GM12801 (cell line): ENCODE measurements around the gene ABCC8.

Experiments
- TF ChIP-seq, protein P1 (sequence below): IDR thresholded peaks from one replicate; pipeline ENCODE4 v1.5.1; 2011; ENCODE audit warnings: control low read depth; ENCODE audit not compliant: insufficient read length; ENCODE audit errors: extremely low read depth

The ABCC8 gene

DNA sequence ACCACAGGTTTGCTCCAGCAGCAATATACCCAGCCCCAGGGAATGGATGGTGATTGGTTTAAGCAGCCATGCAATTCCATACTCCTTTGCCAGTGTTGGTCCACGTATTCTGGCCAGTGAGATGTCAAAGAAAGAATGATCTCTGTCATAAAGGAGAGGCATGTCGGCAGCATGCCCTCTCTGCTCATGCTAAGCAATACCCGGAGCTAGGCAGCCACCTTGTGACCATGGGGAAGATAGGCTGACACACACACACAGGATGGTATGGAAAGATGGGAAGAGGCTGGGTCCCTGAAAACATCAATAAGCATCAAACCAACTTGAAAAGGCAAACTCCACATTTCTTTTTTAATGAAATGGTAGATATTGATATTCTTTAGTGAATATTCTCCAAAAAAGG is 5.1 kb downstream of the ABCC8 start:
- TF ChIP-seq, protein P1, sequence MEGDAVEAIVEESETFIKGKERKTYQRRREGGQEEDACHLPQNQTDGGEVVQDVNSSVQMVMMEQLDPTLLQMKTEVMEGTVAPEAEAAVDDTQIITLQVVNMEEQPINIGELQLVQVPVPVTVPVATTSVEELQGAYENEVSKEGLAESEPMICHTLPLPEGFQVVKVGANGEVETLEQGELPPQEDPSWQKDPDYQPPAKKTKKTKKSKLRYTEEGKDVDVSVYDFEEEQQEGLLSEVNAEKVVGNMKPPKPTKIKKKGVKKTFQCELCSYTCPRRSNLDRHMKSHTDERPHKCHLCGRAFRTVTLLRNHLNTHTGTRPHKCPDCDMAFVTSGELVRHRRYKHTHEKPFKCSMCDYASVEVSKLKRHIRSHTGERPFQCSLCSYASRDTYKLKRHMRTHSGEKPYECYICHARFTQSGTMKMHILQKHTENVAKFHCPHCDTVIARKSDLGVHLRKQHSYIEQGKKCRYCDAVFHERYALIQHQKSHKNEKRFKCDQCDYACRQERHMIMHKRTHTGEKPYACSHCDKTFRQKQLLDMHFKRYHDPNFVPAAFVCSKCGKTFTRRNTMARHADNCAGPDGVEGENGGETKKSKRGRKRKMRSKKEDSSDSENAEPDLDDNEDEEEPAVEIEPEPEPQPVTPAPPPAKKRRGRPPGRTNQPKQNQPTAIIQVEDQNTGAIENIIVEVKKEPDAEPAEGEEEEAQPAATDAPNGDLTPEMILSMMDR, result no peak

DNA sequence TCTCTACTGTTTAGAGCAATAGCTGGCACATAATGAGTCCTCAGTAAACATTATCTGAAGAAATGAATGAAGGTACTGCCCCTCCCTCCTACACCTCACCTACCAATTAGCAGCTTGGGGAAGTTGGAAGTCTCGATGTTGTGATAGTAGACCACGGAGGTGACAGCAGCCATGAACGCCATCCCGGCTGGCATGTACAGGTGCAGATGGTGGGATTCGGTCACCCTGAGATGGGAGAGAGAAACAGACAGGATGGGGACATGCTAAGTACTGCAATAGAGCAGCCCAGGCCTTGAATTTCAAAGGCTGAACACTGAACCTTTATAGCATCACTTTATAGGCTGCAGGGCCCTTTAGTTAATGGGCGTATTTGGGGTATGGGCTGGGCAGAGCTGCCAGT is 6.6 kb downstream of the ABCC8 start:
- TF ChIP-seq, protein P1, result no peak

GRCh38 chr11:17468122-17468521 is 8.5 kb downstream of the ABCC8 start:
- TF ChIP-seq, protein P1, result no peak

DNA sequence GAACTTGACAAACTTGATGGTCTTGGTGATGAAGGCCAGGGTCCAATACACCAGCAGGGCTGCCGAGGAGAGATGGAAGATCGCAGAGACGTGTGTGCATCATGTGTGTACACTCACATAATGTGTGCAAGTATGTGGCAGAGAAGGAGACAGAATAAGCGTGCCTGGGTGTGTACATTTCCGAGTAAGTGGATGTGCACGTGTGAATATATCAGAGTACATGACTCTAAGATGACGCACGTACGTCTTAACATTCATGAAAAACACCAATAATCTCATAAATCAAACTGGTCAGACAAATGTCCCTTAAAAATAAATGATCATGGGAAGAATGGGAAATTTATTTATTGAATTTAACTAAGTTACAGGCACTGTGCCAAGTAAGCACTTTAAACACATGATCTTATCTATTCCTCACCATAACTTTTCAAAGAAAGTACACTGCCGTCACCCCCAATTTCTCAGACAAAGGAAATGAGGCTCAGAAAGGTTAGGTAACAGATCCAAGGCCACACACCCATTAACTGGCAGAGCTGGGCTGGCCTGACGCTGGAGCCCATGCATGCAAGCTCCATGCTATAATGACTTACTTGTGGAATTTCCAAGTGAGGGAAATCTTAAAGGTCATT is 13.0 kb downstream of the ABCC8 start:
- TF ChIP-seq, protein P1, result no peak

GRCh38 chr11:17462940-17463339 is 13.7 kb downstream of the ABCC8 start:
- TF ChIP-seq, protein P1, result no peak

GRCh38 chr11:17460406-17460805 is 16.2 kb downstream of the ABCC8 start:
- TF ChIP-seq, protein P1, result no peak

- TF ChIP-seq, protein P1, result no peak
These were observed 17.3 kb downstream of the ABCC8 start for GRCh38 chr11:17459236-17459896.
